H1 (cell line): ENCODE data around the gene RERG. TPM values are rescaled to one million over a fixed set of nuclear protein-coding genes. Genes with fewer than 3 reads are reported as not detected.

ENCODE experiments used
- CREB1 ChIP-seq: IDR thresholded peaks from 2 replicates; pipeline ENCODE4 v1.6.1; 2012; ENCODE audit warnings: inconsistent platforms
- FOSL1 ChIP-seq: IDR thresholded peaks from 2 replicates; pipeline ENCODE4 v1.6.1; 2011; ENCODE audit warnings: mild to moderate bottlenecking, low read depth, low read length, moderate library complexity; ENCODE audit not compliant: insufficient read depth
- HDAC2 ChIP-seq, 2 experiments: fragments of 300-600 bp in 1 of 2; sonication (generic) in 1 of 2; IDR thresholded peaks; 2 replicates each; pipeline ENCODE4 v1.6.1; 2011 to 2012; ENCODE audit warnings: low read depth in 2 of 2, low read length in 2 of 2, mild to moderate bottlenecking in 2 of 2, moderate library complexity in 2 of 2, borderline replicate concordance in 1 of 2, inconsistent platforms in 1 of 2
- polyA plus RNA-seq, 7 experiments: library from polyadenylated mRNA; depleted of rRNA in 3 of 7; stranded (reverse) in 5 of 7; unstranded in 2 of 7; fragments of >200 nt in 5 of 7; fragments of 200-250 nt in 2 of 7; gene quantifications; 1 replicate in 5 of 7; 2 replicates in 1 of 7; 4 replicates in 1 of 7; pipeline versions ENCODE4 v1.2.1 to v1.2.3, GENCODE V29; 2011 to 2013; ENCODE audit warnings: missing spikeins in 2 of 7, mixed read lengths in 2 of 7
- total RNA-seq: library from RNA; stranded (reverse); fragmentation: NEBNext Ultra II Directional; extraction: Animal tissue kit (Norgen Biotek cat#: 25700); gene quantifications from 2 replicates; pipeline ENCODE4 v1.2.1, GENCODE V29; 2021
- TF ChIP-seq, protein P1 (sequence below): IDR thresholded peaks from 2 replicates; pipeline ENCODE4 v1.6.1; 2011; ENCODE audit warnings: low read depth, mild to moderate bottlenecking, low read length; ENCODE audit not compliant: insufficient read depth

Gene RERG
- total and polyA plus RNA-seq, 2 of the 8 experiments (the other 6 are each of a cell fraction or from before 2014, with no cell fraction given) = 0.12 to 0.86 TPM

DNA sequence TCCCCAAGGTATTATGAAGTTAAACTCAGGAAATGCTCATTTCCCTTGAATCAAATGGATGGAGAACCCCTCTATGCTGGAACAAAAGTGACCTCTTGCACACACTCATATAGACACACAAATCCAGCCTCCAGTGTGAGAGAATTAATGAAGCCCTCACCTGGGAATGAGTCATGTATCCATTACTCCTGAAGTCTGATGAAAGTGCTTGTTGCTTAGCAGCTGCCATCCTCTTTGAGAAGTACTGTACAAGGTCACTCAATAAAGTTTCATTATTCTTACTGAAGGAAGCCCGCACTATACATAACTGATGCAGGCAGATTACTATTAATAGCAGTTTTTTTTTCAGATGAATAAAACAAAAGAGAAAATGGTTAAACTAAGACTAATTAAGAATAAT, 102.3 kb downstream of the RERG start (continued):
- TF ChIP-seq HDAC2 (IDR thresholded peaks at IDR 0.05; ENCODE audit: borderline replicate concordance in 1 of 2, low read depth in 2 of 2, low read length in 2 of 2) = no peak
- no peak for TF ChIP-seq CREB1
- no peak for TF ChIP-seq FOSL1
- TF ChIP-seq, protein P1, sequence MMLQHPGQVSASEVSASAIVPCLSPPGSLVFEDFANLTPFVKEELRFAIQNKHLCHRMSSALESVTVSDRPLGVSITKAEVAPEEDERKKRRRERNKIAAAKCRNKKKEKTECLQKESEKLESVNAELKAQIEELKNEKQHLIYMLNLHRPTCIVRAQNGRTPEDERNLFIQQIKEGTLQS = no peak
